Retinal pigment epithelial cell (primary cell): ENCODE results near the gene CASKIN1.
A peak's percentile ranks its signal among the peaks of the same experiment; 100 is the strongest.

Experiments
- DNase-seq: peaks from one replicate; pipeline ENCODE4 v3.0.0-alpha.2; 2010; ENCODE audit warnings: low read depth
- H3K4me3 ChIP-seq: 2 replicates; pipeline ENCODE4 v1.5.1; 2011; ENCODE audit warnings: mild to moderate bottlenecking, low read length, control low read depth, moderate library complexity
- TF ChIP-seq, protein P1 (sequence below): conservative IDR thresholded peaks from 2 replicates; pipeline ENCODE4 v1.5.1; 2011; ENCODE audit warnings: low read depth, low read length, control low read depth, inconsistent platforms

Gene CASKIN1

DNA sequence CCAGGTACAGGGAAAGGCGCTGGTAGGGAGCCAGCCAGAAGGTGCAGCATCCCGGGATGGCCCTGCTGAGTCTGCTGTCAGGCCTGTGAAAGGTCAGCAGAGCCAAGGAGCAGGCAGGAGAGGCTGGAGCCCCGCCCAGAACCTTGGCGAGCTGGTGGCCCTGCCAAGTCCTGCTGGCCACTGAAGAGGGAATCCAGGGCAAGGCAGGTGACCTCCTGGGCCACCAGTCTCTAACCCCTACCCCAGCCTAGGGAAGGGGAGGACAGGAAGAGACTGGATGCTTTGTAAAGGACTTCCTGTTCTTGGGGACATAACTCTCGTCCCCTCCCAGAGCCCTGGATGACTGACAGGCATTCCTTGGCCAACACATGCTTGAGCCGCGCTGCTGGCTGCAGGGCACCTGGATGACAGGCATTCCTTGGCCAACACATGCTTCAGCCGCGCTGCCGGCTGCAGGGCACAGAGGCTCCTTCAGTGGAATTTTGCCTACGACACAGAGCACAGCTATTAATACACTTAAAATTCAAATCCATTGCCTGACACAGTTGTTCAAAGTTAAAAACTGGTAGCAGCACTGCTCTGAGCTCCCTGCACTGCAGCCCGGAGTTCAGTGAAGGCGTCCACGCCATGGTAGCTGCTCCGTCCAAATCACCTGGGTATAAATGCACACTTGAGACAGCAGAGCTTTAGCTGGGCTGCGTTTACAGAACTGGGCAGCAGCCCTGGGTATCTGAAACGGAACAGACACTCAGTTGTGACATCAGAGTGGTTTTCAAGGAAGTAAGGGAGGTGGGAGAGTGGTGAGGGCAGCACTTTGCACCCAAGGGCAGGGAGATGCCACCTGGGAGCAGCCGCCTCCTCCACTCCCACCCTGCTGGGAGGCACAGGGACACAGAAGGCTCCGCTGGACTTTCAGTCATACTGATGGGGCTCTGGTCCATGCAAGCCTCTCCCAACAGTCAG is 16.2 kb upstream of the CASKIN1 start:
- TF ChIP-seq, protein P1, sequence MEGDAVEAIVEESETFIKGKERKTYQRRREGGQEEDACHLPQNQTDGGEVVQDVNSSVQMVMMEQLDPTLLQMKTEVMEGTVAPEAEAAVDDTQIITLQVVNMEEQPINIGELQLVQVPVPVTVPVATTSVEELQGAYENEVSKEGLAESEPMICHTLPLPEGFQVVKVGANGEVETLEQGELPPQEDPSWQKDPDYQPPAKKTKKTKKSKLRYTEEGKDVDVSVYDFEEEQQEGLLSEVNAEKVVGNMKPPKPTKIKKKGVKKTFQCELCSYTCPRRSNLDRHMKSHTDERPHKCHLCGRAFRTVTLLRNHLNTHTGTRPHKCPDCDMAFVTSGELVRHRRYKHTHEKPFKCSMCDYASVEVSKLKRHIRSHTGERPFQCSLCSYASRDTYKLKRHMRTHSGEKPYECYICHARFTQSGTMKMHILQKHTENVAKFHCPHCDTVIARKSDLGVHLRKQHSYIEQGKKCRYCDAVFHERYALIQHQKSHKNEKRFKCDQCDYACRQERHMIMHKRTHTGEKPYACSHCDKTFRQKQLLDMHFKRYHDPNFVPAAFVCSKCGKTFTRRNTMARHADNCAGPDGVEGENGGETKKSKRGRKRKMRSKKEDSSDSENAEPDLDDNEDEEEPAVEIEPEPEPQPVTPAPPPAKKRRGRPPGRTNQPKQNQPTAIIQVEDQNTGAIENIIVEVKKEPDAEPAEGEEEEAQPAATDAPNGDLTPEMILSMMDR, result no peak
- peak overlapping the region; percentile 52 for H3K4me3 ChIP-seq
- no peak for DNase-seq

DNA sequence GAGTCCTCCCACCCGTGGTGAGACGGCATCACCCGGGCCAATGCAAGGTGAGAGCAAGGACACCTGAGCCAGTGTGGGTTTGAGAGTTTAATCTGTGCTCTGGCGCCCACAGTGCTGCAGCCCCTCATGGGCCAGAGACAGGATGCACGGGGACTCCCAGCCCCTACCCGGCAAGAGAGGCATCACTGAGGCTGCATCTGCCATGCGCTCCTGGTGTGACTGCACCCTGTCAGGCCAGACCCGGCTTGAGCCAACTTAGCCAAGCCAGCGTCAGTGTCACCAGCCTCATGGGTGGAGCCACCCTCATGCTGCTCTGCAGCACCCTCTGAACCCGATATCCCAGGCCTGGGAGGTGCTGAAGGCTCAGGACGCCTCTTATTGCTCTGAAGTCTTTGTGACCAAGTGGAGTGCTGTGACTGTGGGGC is 15.5 kb upstream of the CASKIN1 start:
- TF ChIP-seq, protein P1, result no peak
- H3K4me3 ChIP-seq, result no peak overlapping the region
- DNase-seq, result no peak

DNA sequence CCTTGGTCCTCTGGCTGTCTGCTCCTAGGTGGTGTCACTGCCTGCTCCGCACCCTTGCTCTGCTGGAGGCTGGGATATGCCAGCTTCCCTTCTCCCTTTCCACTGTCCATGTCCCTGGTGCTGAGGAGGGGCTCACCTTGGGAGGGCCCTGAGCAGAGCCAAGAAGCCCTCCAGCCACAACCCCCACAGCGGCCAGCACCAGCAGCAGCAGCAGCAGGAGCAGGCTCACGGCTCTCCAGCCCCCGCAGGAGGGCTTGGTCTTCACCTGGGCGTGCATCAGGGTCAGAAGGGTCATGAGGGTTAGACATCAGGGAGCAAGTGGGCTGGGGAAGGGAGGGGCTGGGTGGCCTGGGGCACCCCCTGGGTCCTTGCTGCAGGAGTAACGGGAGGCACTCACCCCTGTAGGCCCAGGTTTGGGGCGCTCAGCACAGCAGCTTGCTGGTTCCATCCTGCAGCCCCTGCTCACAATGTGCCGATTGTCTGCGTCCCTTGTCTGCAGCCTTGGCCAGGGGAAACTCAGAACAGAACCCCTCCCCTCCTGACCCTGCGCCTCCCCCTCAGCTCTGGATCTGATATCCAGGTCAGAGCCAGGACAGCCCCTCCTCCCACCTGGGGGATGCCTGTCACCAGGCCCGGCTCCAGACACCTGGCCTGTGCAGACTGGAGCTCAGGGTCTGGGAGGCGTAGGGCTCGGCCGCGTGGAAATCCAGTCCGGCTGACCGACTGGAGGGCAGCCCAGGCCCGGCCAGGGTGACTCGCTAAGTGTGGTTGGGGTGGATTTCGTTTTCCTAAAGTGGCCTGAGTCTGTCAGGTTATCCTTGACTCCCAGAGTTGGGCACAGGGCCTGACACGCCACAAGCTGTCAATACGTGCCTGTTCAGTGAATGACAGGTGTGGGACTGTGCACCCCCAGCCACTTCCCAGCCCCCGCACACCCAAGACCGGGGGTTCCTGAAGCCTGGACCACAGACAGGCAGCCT is 14.3 kb upstream of the CASKIN1 start, which contains the start of gene BRICD5:
TSS of gene BRICD5 (minus strand) at position 478 of the 980 bp plus-strand sequence. CDS start at position 448, 30 bp downstream.
- TF ChIP-seq, protein P1, result no peak
- DNase-seq, result no peak
- no peak within 1 kb of the TSS for H3K4me3 ChIP-seq

DNA sequence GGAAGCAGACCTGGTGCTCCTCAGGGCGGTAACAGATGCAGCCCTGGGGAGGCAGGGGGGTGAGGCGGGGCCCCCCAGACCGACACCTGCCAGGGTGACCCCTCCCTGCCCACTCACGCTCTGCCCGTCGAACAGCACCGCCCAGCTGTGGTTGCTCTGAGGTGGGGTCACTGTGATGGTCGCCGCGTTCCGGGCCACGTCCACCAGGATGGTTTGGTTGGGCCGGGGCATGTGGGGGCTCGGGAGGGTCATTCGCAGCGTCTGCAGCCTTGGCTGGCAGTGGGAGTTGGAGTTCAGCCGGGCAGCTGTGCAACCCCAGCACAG is 13.6 kb upstream of the CASKIN1 start:
- no peak for DNase-seq
- H3K4me3 ChIP-seq, result no peak overlapping the region
- TF ChIP-seq, protein P1, result no peak

DNA sequence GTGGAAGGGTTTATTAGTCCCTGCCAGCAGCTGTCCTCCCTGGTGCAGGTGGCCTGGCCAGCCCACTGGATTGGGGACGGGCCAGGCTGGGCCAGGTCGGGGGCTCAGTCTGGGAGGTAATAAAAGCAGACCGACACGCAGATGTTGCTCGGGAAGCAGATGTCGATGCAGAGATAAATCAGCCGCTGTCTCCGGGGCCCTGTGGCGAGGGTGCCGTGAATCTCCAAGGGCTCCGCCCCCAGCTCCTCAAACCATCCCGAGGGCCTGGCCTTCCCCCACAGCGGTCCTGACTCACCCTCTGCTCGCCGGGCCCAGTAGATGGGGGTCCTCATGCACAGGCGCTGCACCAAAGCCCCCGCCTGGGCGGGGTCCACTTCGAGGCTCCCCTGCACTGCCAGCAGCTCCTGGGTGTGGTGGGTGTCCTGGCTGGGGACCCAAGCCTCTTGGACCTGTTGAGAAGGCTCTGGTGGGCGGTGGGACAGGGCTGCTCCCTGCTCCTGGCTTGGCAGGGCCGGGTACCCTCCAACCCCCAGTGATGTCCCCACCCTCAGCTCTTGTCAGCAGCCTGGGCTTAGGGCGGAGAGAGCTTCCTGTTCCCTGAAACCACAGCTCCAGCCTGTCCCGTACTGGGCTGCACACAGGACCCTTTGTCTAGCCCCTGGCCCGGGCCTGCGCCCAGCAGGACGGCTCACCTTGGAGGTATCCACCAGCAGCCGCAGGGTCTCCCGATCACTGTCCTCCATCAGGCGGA is 13.0 kb upstream of the CASKIN1 start:
- DNase-seq, result no peak
- TF ChIP-seq, protein P1, result no peak
- H3K4me3 ChIP-seq, result no peak overlapping the region

DNA sequence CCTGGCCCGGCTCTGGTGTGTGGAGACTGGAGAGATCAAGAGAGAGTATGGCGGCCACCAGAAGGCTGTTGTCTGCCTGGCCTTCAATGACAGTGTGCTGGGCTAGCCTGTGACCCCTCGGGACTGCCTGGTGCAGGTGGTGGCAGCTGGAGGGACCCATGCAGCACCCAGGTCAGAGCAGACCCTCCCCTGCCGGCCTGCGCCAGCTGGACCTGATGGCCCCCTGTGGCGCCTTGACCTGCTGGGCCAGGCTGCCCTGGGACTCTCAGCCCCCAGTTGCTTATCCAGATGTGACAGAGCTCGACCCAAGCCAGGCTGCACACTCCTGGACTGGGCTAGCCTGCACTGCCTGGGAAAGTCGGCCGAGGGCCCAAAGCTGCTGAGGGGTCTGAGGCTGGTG is 12.4 kb upstream of the CASKIN1 start:
- no peak for DNase-seq
- TF ChIP-seq, protein P1, result no peak

More for the DNA sequence above, 12.4 kb upstream of the CASKIN1 start:
- no peak overlapping the region for H3K4me3 ChIP-seq
